Caco-2 (cell line): ENCODE data around the gene DPP10. TPM values are rescaled to one million over a fixed set of nuclear protein-coding genes. Genes with fewer than 3 reads are reported as not detected.

Source experiments
- BruUV-seq: library from RNA; stranded (reverse); fragments of 400-500 nt; replicated peaks from 2 replicates; lab custom pipeline; 2021; lab: Mats Ljungman, UMichigan
- CTCF ChIA-PET: fragments of 300-600 bp; sonication (Branson Sonifier 250); formaldehyde crosslinking; loops from one replicate; lab custom pipeline; 2022; ENCODE audit warnings: antibody characterized with exemption; lab: Charles Lee
- POLR2A ChIA-PET: fragments of 300-600 bp; sonication (Branson Sonifier 250); formaldehyde crosslinking; loops from one replicate; lab custom pipeline; 2022; ENCODE audit warnings: antibody characterized with exemption; lab: Charles Lee
- DNase-seq, 2 experiments: peaks; one replicate each; pipeline versions ENCODE4 v3.0.0 to v3.0.0-alpha.2; 2020 to 2022
- H3K27me3 ChIP-seq: replicated peaks from 2 replicates; pipeline ENCODE4 v1.6.0; 2011; ENCODE audit warnings: low read length; ENCODE audit not compliant: control insufficient read depth, insufficient read depth
- H3K36me3 ChIP-seq: 2 replicates; pipeline ENCODE4 v1.5.1; 2011; ENCODE audit warnings: low read length; ENCODE audit not compliant: control insufficient read depth, insufficient read depth
- H3K4me1 ChIP-seq: fragments of 250-450 bp; sonication (Bioruptor Pico); 2 replicates; pipeline ENCODE4 v1.5.1; 2020; ENCODE audit warnings: mild to moderate bottlenecking
- H3K4me3 ChIP-seq: 2 replicates; pipeline ENCODE4 v1.5.1; 2011; ENCODE audit warnings: low read depth, mild to moderate bottlenecking, control low read depth, low read length
- H3K9me3 ChIP-seq: fragments of 250-450 bp; sonication (Bioruptor Pico); 2 replicates; pipeline ENCODE4 v1.5.1; 2020; ENCODE audit warnings: mild to moderate bottlenecking, moderate library complexity
- H3K27ac Mint-ChIP-seq: one replicate; pipeline ENCODE4 v1.8.0; 2022; ENCODE audit warnings: mixed read lengths; ENCODE audit not compliant: unreplicated experiment
- H3K27me3 Mint-ChIP-seq: one replicate; pipeline ENCODE4 v1.8.0; 2022; ENCODE audit warnings: mixed read lengths; ENCODE audit not compliant: insufficient read depth, unreplicated experiment
- H3K36me3 Mint-ChIP-seq: one replicate; pipeline ENCODE4 v1.8.0; 2022; ENCODE audit warnings: mild to moderate bottlenecking, mixed read lengths; ENCODE audit not compliant: insufficient read depth, unreplicated experiment
- H3K4me1 Mint-ChIP-seq: one replicate; pipeline ENCODE4 v1.8.0; 2022; ENCODE audit warnings: low read depth, mixed read lengths; ENCODE audit not compliant: unreplicated experiment
- H3K4me3 Mint-ChIP-seq: one replicate; pipeline ENCODE4 v1.8.0; 2022; ENCODE audit warnings: mild to moderate bottlenecking, moderate library complexity, mixed read lengths; ENCODE audit not compliant: unreplicated experiment
- H3K9me3 Mint-ChIP-seq: one replicate; pipeline ENCODE4 v1.8.0; 2022; ENCODE audit warnings: mixed read lengths; ENCODE audit not compliant: unreplicated experiment
- intact Hi-C: fragments of 100-400 bp; cut with micrococcal nuclease; formaldehyde crosslinking; loops from one replicate; pipeline ENCODE4 v1.10.0; 2022; ENCODE audit not compliant: unreplicated experiment
- total RNA-seq: library from RNA; stranded (reverse); gene quantifications from 2 replicates; pipeline ENCODE4 v1.2.3, GENCODE V29; 2022
- TF ChIP-seq, protein P1 (sequence below), 2 experiments: fragments of 200-600 bp in 1 of 2; IDR thresholded peaks; 1 replicate in 1 of 2; 2 replicates in 1 of 2; pipeline versions ENCODE4 v1.5.1 to v1.8.0; 2011 to 2022; ENCODE audit warnings: antibody characterized with exemption in 1 of 2, control low read depth in 1 of 2, inconsistent platforms in 1 of 2, low read depth in 1 of 2, low read length in 1 of 2, mild to moderate bottlenecking in 1 of 2, moderate library complexity in 1 of 2; ENCODE audit not compliant: insufficient read depth in 1 of 2, severe bottlenecking in 1 of 2, unreplicated experiment in 1 of 2

DPP10 gene
- total RNA-seq, 1 experiment from 2014 or later: not detected

DNA sequence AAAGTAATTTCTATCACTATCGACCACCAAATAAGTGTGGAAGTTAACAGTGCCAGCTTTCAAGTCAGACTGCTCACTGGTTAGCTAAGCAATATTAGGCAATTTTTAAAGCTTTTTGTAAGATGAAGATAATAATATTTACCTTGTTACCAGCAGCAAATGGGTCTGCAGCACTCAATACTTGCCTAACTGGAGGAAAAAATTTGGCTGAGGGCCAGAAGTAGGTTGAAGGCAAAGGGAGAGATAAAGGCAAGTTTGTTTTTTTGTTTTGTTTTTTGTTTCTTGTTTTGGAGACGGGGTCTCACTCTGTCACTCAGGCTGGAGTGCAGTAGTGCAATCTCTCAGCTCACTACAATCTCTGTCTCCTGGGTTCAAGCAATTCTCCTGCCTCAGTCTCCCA is 675.9 kb downstream of the DPP10 start:
- no TSS peak for BruUV-seq
- intact Hi-C loops: no loop called here
- ChIA-PET POLR2A (no interaction called here), CTCF (no interaction called here)
- TF ChIP-seq, protein P1, sequence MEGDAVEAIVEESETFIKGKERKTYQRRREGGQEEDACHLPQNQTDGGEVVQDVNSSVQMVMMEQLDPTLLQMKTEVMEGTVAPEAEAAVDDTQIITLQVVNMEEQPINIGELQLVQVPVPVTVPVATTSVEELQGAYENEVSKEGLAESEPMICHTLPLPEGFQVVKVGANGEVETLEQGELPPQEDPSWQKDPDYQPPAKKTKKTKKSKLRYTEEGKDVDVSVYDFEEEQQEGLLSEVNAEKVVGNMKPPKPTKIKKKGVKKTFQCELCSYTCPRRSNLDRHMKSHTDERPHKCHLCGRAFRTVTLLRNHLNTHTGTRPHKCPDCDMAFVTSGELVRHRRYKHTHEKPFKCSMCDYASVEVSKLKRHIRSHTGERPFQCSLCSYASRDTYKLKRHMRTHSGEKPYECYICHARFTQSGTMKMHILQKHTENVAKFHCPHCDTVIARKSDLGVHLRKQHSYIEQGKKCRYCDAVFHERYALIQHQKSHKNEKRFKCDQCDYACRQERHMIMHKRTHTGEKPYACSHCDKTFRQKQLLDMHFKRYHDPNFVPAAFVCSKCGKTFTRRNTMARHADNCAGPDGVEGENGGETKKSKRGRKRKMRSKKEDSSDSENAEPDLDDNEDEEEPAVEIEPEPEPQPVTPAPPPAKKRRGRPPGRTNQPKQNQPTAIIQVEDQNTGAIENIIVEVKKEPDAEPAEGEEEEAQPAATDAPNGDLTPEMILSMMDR (IDR thresholded peaks at IDR 0.05; ENCODE audit: insufficient read depth in 1 of 2, low read depth in 1 of 2, low read length in 1 of 2, severe bottlenecking in 1 of 2, unreplicated experiment in 1 of 2): no peak
- H3K9me3 ChIP-seq: no peaks in the 10 kb centered on the region
- Mint-ChIP-seq H3K36me3 (no peaks in the 10 kb centered on the region), H3K27ac (no peak overlapping the region), H3K27me3 (peaks cover 1% of the 10 kb centered on the region), H3K9me3 (no peaks in the 10 kb centered on the region), H3K4me3 (no peak overlapping the region), H3K4me1 (no peaks in the 10 kb centered on the region)
- H3K4me3 ChIP-seq: no peak overlapping the region
- H3K4me1 ChIP-seq: no peaks in the 10 kb centered on the region; the same call in 1 of the 2 replicates
- no peaks in the 10 kb centered on the region for H3K27me3 ChIP-seq
- no peak for DNase-seq
- no peaks in the 10 kb centered on the region for H3K36me3 ChIP-seq

DNA sequence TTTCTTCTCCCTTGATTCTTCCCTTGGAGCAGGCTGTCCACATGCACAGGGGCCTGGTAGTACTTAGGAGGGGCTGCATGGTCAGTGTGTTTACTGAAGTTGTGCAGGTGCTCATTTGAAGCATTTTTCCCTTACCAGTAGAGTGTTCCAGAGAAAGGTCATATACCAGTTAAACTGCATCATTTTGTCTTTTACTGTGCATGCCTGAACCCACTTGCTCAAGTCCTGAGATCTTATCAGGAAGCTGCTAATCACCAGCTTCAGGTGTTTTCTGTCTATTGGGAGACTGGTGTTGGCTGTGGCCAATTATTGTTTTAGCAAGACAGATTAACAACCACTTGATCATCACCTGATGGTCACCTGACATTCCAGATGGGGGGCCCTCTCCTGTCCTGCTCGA is 676.6 kb downstream of the DPP10 start:
- no peaks in the 10 kb centered on the region for H3K27me3 ChIP-seq
- no TSS peak for BruUV-seq
- TF ChIP-seq, protein P1 (IDR thresholded peaks at IDR 0.05; ENCODE audit: insufficient read depth in 1 of 2, low read depth in 1 of 2, low read length in 1 of 2, severe bottlenecking in 1 of 2, unreplicated experiment in 1 of 2): no peak
- no peaks in the 10 kb centered on the region for H3K36me3 Mint-ChIP-seq
- H3K4me1 Mint-ChIP-seq: peaks cover 1% of the 10 kb centered on the region
- no peaks in the 10 kb centered on the region; the same call in 1 of the 2 replicates for H3K4me1 ChIP-seq
- peaks cover 2% of the 10 kb centered on the region for H3K9me3 Mint-ChIP-seq
- ChIA-PET CTCF (no interaction called here), POLR2A (no interaction called here)
- H3K4me3 Mint-ChIP-seq: no peak overlapping the region
- no peak overlapping the region for H3K27ac Mint-ChIP-seq
- no peaks in the 10 kb centered on the region for H3K36me3 ChIP-seq
- no peak overlapping the region for H3K4me3 ChIP-seq
- H3K9me3 ChIP-seq: no peaks in the 10 kb centered on the region
- intact Hi-C loops: no loop called here
- H3K27me3 Mint-ChIP-seq: no peaks in the 10 kb centered on the region
- no peak for DNase-seq

DNA sequence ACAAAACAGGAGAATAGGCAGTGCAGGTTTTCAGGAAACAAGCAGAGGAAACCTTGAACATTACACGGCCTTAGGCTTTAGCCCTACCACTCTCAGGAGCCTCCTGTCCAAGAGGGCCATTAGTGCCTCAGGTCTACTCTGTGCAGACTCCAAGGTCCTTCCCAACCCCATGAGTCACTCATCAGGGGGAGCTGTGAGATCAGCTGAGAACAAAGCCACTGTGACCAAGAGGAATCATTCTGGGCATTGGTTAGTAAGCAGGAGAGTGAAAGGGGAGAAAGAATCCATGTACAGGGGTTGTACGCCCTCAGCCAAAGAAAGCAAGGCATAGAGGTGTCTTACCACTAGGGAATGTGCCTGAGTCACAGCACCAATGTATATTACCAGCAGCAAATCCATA is 680.3 kb downstream of the DPP10 start:
- ChIA-PET POLR2A (no interaction called here), CTCF (no interaction called here)
- H3K4me1 Mint-ChIP-seq: peaks cover 7% of the 10 kb centered on the region
- H3K36me3 Mint-ChIP-seq: no peaks in the 10 kb centered on the region
- H3K27me3 ChIP-seq: no peaks in the 10 kb centered on the region
- DNase-seq: no peak
- BruUV-seq: no TSS peak
- H3K9me3 ChIP-seq: no peaks in the 10 kb centered on the region
- peaks cover 10% of the 10 kb centered on the region for H3K9me3 Mint-ChIP-seq
- H3K4me3 Mint-ChIP-seq: no peak overlapping the region
- H3K36me3 ChIP-seq: no peaks in the 10 kb centered on the region
- H3K27ac Mint-ChIP-seq: no peak overlapping the region
- no peaks in the 10 kb centered on the region for H3K27me3 Mint-ChIP-seq
- intact Hi-C loops: no loop called here
- TF ChIP-seq, protein P1 (IDR thresholded peaks at IDR 0.05; ENCODE audit: insufficient read depth in 1 of 2, low read depth in 1 of 2, low read length in 1 of 2, severe bottlenecking in 1 of 2, unreplicated experiment in 1 of 2): no peak
- H3K4me1 ChIP-seq: no peaks in the 10 kb centered on the region; the same call in 1 of the 2 replicates
- H3K4me3 ChIP-seq: no peak overlapping the region
